ENCODE data around the gene RAD51B.

RAD51B gene

DNA sequence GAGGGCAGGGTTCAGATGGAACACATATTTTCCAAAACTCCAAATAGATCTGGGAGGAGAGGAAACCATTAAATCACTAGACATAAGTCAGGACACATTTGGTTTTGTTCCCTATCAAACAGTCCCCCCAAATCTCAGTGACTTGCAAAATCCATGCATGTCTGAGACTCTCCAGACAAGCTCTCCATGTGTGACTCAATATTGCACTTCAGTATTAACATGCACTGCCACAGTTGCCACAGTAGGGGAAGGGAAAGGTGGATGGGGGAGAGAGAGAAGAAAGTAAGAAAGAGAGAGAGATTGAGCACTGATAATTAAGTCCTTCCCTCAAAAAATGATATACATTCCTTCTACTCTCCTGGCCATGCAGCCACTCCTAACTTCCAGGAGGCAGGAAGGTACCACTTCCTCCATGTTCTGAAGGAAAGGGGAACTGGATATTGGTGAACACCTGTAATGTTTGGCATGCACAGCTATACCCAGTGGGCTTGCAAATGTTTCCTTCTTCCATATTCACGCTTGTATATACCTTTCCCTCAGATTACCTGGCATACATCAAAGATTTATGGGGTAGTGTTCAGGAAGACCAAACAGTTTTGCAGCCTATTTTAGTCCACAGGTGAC is 663.3 kb downstream of the RAD51B start:
- TF ChIP-seq, protein P1, sequence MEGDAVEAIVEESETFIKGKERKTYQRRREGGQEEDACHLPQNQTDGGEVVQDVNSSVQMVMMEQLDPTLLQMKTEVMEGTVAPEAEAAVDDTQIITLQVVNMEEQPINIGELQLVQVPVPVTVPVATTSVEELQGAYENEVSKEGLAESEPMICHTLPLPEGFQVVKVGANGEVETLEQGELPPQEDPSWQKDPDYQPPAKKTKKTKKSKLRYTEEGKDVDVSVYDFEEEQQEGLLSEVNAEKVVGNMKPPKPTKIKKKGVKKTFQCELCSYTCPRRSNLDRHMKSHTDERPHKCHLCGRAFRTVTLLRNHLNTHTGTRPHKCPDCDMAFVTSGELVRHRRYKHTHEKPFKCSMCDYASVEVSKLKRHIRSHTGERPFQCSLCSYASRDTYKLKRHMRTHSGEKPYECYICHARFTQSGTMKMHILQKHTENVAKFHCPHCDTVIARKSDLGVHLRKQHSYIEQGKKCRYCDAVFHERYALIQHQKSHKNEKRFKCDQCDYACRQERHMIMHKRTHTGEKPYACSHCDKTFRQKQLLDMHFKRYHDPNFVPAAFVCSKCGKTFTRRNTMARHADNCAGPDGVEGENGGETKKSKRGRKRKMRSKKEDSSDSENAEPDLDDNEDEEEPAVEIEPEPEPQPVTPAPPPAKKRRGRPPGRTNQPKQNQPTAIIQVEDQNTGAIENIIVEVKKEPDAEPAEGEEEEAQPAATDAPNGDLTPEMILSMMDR (IDR thresholded peaks at IDR 0.05; ENCODE audit: low read depth, low read length), result no peak
- no peaks in the 10 kb centered on the region for H3K4me1 ChIP-seq
- no peaks in the 10 kb centered on the region for H3K9me3 ChIP-seq
- H3K4me3 ChIP-seq (ENCODE audit: low read depth, low read length), result no peak overlapping the region
- H3K36me3 ChIP-seq, result no peaks in the 10 kb centered on the region
- DNase-seq, result no peak
- H3K27me3 ChIP-seq, result no peaks in the 10 kb centered on the region

DNA sequence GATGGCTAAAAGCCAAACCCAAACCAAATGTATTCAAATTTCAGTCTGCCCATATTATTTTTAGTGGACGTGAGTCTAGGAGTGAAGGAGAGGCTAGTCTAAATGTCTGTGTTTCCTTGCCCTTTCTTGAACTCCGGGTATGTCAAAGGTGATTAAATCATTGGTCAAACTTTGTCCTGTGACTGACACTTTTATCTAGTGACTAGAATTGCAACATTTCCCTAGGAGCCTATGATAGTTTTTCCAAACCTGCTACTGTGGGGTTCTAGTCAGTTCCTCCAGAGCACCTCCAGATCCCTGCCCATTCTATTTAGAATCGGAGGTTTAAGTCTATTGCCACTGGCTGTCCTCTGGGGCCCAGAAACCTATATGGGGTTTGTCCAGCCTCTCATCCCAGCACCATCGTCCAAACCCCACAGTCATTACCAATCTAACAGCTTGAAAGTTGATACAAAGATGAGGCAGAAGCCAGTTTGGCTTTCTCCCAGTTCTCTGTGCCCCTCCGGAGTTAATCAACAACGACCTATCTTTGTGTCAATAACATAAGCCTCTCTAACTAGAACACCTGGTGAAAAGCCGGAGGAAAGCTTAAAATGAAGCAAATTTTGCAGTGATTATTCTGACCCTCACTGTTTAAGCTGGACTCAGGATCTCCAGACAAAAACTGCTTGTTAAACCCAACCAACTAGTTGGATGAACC is 666.6 kb downstream of the RAD51B start:
- no peaks in the 10 kb centered on the region for H3K27me3 ChIP-seq
- H3K4me3 ChIP-seq (ENCODE audit: low read depth, low read length), result no peak overlapping the region
- DNase-seq, result no peak
- no peaks in the 10 kb centered on the region for H3K36me3 ChIP-seq
- H3K4me1 ChIP-seq, result no peaks in the 10 kb centered on the region
- H3K9me3 ChIP-seq, result no peaks in the 10 kb centered on the region
- TF ChIP-seq, protein P1 (IDR thresholded peaks at IDR 0.05; ENCODE audit: low read depth, low read length), result no peak

DNA sequence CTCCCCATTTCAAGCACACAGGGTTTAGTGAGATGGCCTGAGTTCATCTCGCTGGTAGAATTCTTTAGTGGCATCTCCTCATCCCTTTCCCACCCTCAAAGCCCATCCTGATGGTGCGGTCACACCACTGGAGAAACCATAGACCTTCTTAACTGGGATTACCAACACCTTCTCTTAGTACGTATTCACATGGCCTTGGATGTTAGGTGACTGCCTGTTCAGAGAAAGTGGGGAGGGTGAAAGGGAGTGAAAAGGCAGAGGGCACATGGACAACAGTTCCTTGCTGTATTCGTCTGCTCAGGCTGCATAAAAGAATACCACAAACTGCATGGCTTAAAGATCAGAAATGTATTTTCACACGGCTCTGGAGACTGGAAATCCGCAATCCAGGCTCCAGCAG is 667.2 kb downstream of the RAD51B start:
- no peaks in the 10 kb centered on the region for H3K9me3 ChIP-seq
- H3K36me3 ChIP-seq, result no peaks in the 10 kb centered on the region
- TF ChIP-seq, protein P1 (IDR thresholded peaks at IDR 0.05; ENCODE audit: low read depth, low read length), result no peak
- H3K27me3 ChIP-seq, result no peaks in the 10 kb centered on the region
- no peaks in the 10 kb centered on the region for H3K4me1 ChIP-seq
- H3K4me3 ChIP-seq (ENCODE audit: low read depth, low read length), result no peak overlapping the region
- DNase-seq, result no peak

DNA sequence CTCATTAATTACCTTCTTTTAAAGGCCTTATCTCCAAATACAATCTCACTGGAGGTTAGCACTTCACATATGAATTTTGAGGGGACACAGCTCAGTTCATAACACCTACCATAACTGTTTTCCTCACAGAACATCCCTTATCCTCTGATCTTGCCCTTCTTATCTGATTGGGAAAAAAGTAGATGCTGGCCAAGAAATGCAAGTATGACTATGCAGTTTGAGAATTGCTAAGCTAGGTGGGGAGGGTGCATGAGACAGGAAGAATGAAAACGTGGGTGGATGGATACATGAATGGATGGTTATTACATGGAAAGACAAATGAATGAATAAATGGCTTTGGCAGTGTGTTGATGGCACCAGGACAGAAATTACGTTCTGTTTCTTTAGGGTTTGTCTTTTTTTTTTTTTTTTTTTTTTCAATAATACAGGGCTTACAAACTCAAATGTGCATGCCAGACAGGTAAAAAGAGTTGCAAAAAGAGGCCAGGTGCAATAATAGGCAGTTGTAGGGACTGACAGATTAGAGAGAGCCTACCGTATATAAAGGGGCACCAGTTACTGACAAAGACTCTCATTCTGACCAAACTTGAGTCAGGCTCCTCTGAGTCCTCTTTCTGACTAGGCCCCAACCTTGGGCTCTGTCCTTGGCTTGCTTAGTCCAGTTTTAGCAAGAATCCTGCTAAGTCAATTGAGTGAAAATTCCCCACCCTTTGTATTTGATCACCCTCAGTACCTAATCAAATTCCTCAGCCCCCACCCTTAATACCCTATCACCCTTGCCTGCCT is 668.4 kb downstream of the RAD51B start:
- no peak overlapping the region for H3K4me3 ChIP-seq (ENCODE audit: low read depth, low read length)
- H3K4me1 ChIP-seq, result no peaks in the 10 kb centered on the region
- no peak for DNase-seq
- H3K9me3 ChIP-seq, result no peaks in the 10 kb centered on the region
- TF ChIP-seq, protein P1 (IDR thresholded peaks at IDR 0.05; ENCODE audit: low read depth, low read length), result no peak
- H3K27me3 ChIP-seq, result no peaks in the 10 kb centered on the region
- H3K36me3 ChIP-seq, result no peaks in the 10 kb centered on the region

DNA sequence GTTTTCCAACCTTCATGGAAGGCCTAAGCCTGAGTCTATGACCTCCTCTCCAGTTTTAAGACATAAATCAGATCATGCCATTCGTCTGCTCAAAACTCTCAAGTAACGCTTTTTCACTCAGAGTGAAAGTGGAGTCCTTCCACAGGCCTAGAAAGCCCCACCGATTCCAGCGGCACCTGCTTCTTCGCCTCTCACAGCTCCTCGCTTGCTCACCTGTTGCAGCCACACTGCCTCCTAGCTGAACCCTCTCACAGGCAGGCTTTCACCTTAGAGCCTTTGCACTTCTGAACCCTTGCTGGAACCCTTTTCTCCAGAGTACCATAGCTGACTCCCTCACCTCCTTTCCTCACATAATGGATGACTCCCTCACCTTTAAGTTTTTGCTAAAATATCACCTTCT is 672.2 kb downstream of the RAD51B start:
- DNase-seq, result no peak
- H3K9me3 ChIP-seq, result no peaks in the 10 kb centered on the region
- no peaks in the 10 kb centered on the region for H3K27me3 ChIP-seq
- no peaks in the 10 kb centered on the region for H3K36me3 ChIP-seq
- no peaks in the 10 kb centered on the region for H3K4me1 ChIP-seq
- no peak overlapping the region for H3K4me3 ChIP-seq (ENCODE audit: low read depth, low read length)
- TF ChIP-seq, protein P1 (IDR thresholded peaks at IDR 0.05; ENCODE audit: low read depth, low read length), result no peak

Measured in BE2C (cell line).